ENCODE results near the gene UNC13D. TPM values are rescaled to one million over a fixed set of nuclear protein-coding genes. Genes with fewer than 3 reads are reported as not detected.

UNC13D gene
- total RNA-seq, 1 experiment from 2014 or later: 12.7 TPM

DNA sequence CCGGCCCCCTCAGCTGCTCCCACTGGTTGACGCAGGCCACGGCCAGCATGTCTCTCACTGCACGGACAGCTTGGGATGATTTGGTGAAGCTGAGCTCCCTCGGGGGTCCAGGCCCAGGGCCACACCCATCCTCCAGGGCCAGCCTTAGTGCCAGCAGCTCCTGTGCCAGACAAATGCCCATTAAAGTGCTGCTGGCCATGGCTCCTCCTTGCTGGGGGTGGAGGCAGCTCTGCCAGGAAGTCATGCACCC lies 31.7 kb upstream of the UNC13D start:
- POLR2A ChIA-PET: interaction anchor here (2.8 kb wide), 1 partner anchor 96 kb away, joined by 10 read pairs; a partner anchor contains a TSS
- H3K27ac ChIP-seq (ENCODE audit: low read length): peak overlapping the region; percentile 88

DNA sequence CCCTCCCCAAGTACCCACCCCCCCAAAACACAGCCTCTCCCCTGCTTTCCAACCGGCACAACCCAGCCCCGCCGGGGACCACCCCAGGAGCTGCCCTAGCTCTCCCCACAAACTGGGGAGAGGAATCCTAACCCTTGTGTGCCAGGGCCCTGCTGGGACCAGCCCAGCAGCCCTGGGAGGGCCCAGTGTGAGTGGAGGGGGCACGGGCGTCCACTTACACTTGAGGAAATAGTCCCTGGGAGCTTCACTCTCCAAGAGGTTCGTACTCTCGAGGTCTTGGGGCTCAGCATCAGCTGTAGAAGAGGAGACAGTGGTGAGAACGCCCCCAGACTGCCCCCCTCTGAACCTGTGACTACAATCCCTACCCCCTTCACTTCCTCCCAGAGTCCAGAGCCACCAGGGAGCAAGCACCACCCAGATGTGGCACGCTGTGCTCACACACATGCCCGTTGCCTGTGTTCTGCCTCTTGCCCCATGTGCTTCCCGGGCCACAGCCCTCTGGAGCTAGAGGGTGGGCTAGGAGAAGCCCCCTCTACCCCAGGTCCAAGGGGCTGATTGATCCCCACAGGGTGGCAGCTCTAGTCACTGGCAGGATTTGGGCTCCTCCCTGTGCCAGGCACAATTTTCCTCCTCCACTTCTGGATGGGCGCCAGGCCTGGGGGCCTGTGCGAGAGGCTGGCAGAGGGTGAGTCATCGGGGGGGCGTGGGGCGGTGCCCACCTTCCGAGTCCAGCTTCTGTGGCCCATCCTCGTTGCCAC lies 31.2 kb upstream of the UNC13D start:
- intact Hi-C loops (cut with micrococcal nuclease; ENCODE audit: unreplicated experiment) (no loop called here), in situ Hi-C loops (cut with HindIII; ENCODE audit: low pct_unique_long_range_greater_than_20kb, low sequenced_read_pairs) (no loop called here)
- peak overlapping the region; percentile 88 for H3K27ac ChIP-seq (ENCODE audit: low read length)
- H3K4me1 ChIP-seq (ENCODE audit: control insufficient read depth, insufficient read depth, low read length): peaks cover 33% of the 10 kb centered on the region
- no peaks in the 10 kb centered on the region; the same call in 1 of the 2 replicates for H3K36me3 ChIP-seq (ENCODE audit: control insufficient read depth, insufficient read depth, low read length)
- ATAC-seq (no peak), DNase-seq (ENCODE audit: low read depth, low spot score) (no peak)
- ChIA-PET POLR2A (interaction anchor here (0.6 to 2.8 kb wide), 2 partner anchors 95 to 1414 kb away, joined by 3 to 10 read pairs; a partner anchor contains a TSS), CTCF (interaction anchor here (0.6 to 0.9 kb wide), 3 partner anchors 14 to 121 kb away, joined by 4 to 7 read pairs (median 6); partner anchors contain the start of gene UNK)
- H3K9me3 ChIP-seq (ENCODE audit: control insufficient read depth, insufficient read depth, low read depth, low read length): no peaks in the 10 kb centered on the region
- TF ChIP-seq, protein P1, sequence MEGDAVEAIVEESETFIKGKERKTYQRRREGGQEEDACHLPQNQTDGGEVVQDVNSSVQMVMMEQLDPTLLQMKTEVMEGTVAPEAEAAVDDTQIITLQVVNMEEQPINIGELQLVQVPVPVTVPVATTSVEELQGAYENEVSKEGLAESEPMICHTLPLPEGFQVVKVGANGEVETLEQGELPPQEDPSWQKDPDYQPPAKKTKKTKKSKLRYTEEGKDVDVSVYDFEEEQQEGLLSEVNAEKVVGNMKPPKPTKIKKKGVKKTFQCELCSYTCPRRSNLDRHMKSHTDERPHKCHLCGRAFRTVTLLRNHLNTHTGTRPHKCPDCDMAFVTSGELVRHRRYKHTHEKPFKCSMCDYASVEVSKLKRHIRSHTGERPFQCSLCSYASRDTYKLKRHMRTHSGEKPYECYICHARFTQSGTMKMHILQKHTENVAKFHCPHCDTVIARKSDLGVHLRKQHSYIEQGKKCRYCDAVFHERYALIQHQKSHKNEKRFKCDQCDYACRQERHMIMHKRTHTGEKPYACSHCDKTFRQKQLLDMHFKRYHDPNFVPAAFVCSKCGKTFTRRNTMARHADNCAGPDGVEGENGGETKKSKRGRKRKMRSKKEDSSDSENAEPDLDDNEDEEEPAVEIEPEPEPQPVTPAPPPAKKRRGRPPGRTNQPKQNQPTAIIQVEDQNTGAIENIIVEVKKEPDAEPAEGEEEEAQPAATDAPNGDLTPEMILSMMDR (IDR thresholded peaks at IDR 0.05): no peak
- TF ChIP-seq, protein P2, sequence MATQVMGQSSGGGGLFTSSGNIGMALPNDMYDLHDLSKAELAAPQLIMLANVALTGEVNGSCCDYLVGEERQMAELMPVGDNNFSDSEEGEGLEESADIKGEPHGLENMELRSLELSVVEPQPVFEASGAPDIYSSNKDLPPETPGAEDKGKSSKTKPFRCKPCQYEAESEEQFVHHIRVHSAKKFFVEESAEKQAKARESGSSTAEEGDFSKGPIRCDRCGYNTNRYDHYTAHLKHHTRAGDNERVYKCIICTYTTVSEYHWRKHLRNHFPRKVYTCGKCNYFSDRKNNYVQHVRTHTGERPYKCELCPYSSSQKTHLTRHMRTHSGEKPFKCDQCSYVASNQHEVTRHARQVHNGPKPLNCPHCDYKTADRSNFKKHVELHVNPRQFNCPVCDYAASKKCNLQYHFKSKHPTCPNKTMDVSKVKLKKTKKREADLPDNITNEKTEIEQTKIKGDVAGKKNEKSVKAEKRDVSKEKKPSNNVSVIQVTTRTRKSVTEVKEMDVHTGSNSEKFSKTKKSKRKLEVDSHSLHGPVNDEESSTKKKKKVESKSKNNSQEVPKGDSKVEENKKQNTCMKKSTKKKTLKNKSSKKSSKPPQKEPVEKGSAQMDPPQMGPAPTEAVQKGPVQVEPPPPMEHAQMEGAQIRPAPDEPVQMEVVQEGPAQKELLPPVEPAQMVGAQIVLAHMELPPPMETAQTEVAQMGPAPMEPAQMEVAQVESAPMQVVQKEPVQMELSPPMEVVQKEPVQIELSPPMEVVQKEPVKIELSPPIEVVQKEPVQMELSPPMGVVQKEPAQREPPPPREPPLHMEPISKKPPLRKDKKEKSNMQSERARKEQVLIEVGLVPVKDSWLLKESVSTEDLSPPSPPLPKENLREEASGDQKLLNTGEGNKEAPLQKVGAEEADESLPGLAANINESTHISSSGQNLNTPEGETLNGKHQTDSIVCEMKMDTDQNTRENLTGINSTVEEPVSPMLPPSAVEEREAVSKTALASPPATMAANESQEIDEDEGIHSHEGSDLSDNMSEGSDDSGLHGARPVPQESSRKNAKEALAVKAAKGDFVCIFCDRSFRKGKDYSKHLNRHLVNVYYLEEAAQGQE (IDR thresholded peaks at IDR 0.05; ENCODE audit: insufficient read depth in 1 of 2, low read depth in 2 of 2, low read length in 1 of 2): 0 out of 4 replicates have a peak, but pooled peaks of 1 of the 2 experiments have one; percentile 3
- TF ChIP-seq SIN3A (IDR thresholded peaks at IDR 0.05; ENCODE audit: borderline replicate concordance, insufficient read depth, low read depth, low read length) (0 out of 2 replicates have a peak, but pooled peaks have one; percentile 11), POLR2AphosphoS5 (IDR thresholded peaks at IDR 0.05; ENCODE audit: low read depth, low read length) (peak; percentile 39; the same call in 1 of the 2 replicates), TCF7L2 (IDR thresholded peaks at IDR 0.05; ENCODE audit: low read depth, low read length) (no peak)
- no peaks in the 10 kb centered on the region for H3K27me3 ChIP-seq (ENCODE audit: control insufficient read depth, insufficient read depth, low read length)
- peak overlapping the region in 1 of 2 experiments; percentile 76; a peak in 2 of 4 replicates for H3K4me3 ChIP-seq (ENCODE audit: low read depth in 2 of 2, low read length in 2 of 2)
- no TSS peak for BruUV-seq (replicated peaks)

More for the DNA sequence above, 31.7 kb upstream of the UNC13D start:
- Histone ChIP-seq H3K4me1 (ENCODE audit: control insufficient read depth, insufficient read depth, low read length) (peaks cover 33% of the 10 kb centered on the region), H3K36me3 (ENCODE audit: control insufficient read depth, insufficient read depth, low read length) (no peaks in the 10 kb centered on the region; the same call in 1 of the 2 replicates), H3K9me3 (ENCODE audit: control insufficient read depth, insufficient read depth, low read depth, low read length) (no peaks in the 10 kb centered on the region), H3K4me3 (ENCODE audit: low read depth in 2 of 2, low read length in 2 of 2) (peak overlapping the region; percentile 76 to 82), H3K27me3 (ENCODE audit: control insufficient read depth, insufficient read depth, low read length) (no peaks in the 10 kb centered on the region)
- ATAC-seq (peak; percentile 7), DNase-seq (ENCODE audit: low read depth, low spot score) (no peak)
- no TSS peak for BruUV-seq (replicated peaks)
- CTCF ChIA-PET: interaction anchor here (0.9 kb wide), 1 partner anchor 15 kb away, joined by 4 read pairs; no protein-coding TSS in a partner anchor
- TF ChIP-seq POLR2AphosphoS5 (IDR thresholded peaks at IDR 0.05; ENCODE audit: low read depth, low read length) (no peak), SIN3A (IDR thresholded peaks at IDR 0.05; ENCODE audit: borderline replicate concordance, insufficient read depth, low read depth, low read length) (no peak), TCF7L2 (IDR thresholded peaks at IDR 0.05; ENCODE audit: low read depth, low read length) (no peak)
- TF ChIP-seq, protein P1 (IDR thresholded peaks at IDR 0.05): no peak
- TF ChIP-seq, protein P2 (IDR thresholded peaks at IDR 0.05; ENCODE audit: insufficient read depth in 1 of 2, low read depth in 2 of 2, low read length in 1 of 2): no peak
- intact Hi-C loops (cut with micrococcal nuclease; ENCODE audit: unreplicated experiment): no loop called here
- in situ Hi-C loops (cut with HindIII; ENCODE audit: low pct_unique_long_range_greater_than_20kb, low sequenced_read_pairs): no loop called here
